Neuronal stem cell (in vitro differentiated cells): ENCODE measurements around the gene XAGE2.
A peak's percentile ranks its signal among the peaks of the same experiment; 100 is the strongest.
"Not testable (repeated sequence)": the region's sequence is repeated elsewhere in the genome, so short reads cannot be mapped to it uniquely, and the experiment has no call there.

Experiments used
- DNase-seq: peaks from one replicate; pipeline ENCODE4 v3.0.0-alpha.2; 2013; ENCODE audit warnings: low spot score
- H2AFZ ChIP-seq: one replicate; pipeline ENCODE4 v1.6.1; 2013; ENCODE audit warnings: mild to moderate bottlenecking, low read length, inconsistent platforms
- H2AK5ac ChIP-seq: 2 replicates; pipeline ENCODE4 v1.6.1; 2013; ENCODE audit warnings: low read depth, mild to moderate bottlenecking, inconsistent platforms, low read length, moderate library complexity, mixed read lengths
- H2BK120ac ChIP-seq: 2 replicates; pipeline ENCODE4 v1.6.1; 2013; ENCODE audit warnings: low read depth, mild to moderate bottlenecking, inconsistent platforms, low read length, moderate library complexity, mixed read lengths
- H2BK12ac ChIP-seq: one replicate; pipeline ENCODE4 v1.6.1; 2013; ENCODE audit warnings: low read length, inconsistent platforms
- H2BK15ac ChIP-seq: 2 replicates; pipeline ENCODE4 v1.6.1; 2013; ENCODE audit warnings: mild to moderate bottlenecking, low read length, inconsistent platforms, mixed read lengths
- H2BK5ac ChIP-seq: one replicate; pipeline ENCODE4 v1.6.1; 2013; ENCODE audit warnings: inconsistent platforms, mild to moderate bottlenecking, low read length, moderate library complexity
- H3K14ac ChIP-seq: one replicate; pipeline ENCODE4 v1.6.1; 2013; ENCODE audit warnings: low read length, inconsistent platforms
- H3K18ac ChIP-seq: 2 replicates; pipeline ENCODE4 v1.6.1; 2013; ENCODE audit warnings: low read length, inconsistent platforms
- H3K23ac ChIP-seq: 2 replicates; pipeline ENCODE4 v1.6.1; 2013; ENCODE audit warnings: low read depth, mild to moderate bottlenecking, mixed read lengths, low read length, inconsistent platforms; ENCODE audit not compliant: poor library complexity
- H3K27ac ChIP-seq: replicated peaks from 3 replicates; pipeline ENCODE4 v1.5.1; 2013; ENCODE audit warnings: low read length, inconsistent platforms
- H3K27me3 ChIP-seq, 3 experiments: 2 replicates each; pipeline ENCODE4 v1.6.1; 2013; ENCODE audit warnings: low read length in 3 of 3, mild to moderate bottlenecking in 2 of 3, inconsistent platforms in 1 of 3, low read depth in 1 of 3, mixed read lengths in 1 of 3, moderate library complexity in 1 of 3; ENCODE audit not compliant: control insufficient read depth in 3 of 3, insufficient read depth in 3 of 3
- H3K36me3 ChIP-seq, 2 donors: replicated peaks in 1 of 2; 2 replicates each; pipeline ENCODE4 v1.6.1; 2013; ENCODE audit warnings: low read length in 2 of 2; ENCODE audit not compliant: control insufficient read depth in 2 of 2, insufficient read depth in 2 of 2
- H3K4ac ChIP-seq: 2 replicates; pipeline ENCODE4 v1.6.1; 2013; ENCODE audit warnings: inconsistent platforms, mild to moderate bottlenecking, low read length, moderate library complexity
- H3K4me1 ChIP-seq, 2 donors: 1 replicate in 1 of 2; 2 replicates in 1 of 2; pipeline ENCODE4 v1.6.1; 2013; ENCODE audit warnings: low read length in 2 of 2, low read depth in 1 of 2; ENCODE audit not compliant: control insufficient read depth in 2 of 2, insufficient read depth in 1 of 2
- H3K4me2 ChIP-seq: one replicate; pipeline ENCODE4 v1.6.1; 2013; ENCODE audit warnings: mild to moderate bottlenecking, low read length, inconsistent platforms; ENCODE audit not compliant: insufficient read depth, poor library complexity, severe bottlenecking
- H3K4me3 ChIP-seq, 2 donors: 2 replicates each; pipeline ENCODE4 v1.5.1; 2013; ENCODE audit warnings: low read length in 2 of 2, mild to moderate bottlenecking in 2 of 2, inconsistent platforms in 1 of 2, moderate library complexity in 1 of 2
- H3K79me1 ChIP-seq: one replicate; pipeline ENCODE4 v1.6.1; 2013; ENCODE audit warnings: low read depth, mild to moderate bottlenecking, inconsistent platforms, low read length, moderate library complexity
- H3K9ac ChIP-seq: one replicate; pipeline ENCODE4 v1.6.1; 2013; ENCODE audit warnings: mild to moderate bottlenecking, low read depth, low read length, inconsistent platforms; ENCODE audit not compliant: poor library complexity
- H3K9me3 ChIP-seq, 2 donors: replicated peaks in 1 of 2; 2 replicates each; pipeline versions ENCODE3 to v1.6.1; 2013; ENCODE audit warnings: low read length in 2 of 2, mild to moderate bottlenecking in 2 of 2, inconsistent platforms in 1 of 2, low read depth in 1 of 2, mixed read lengths in 1 of 2, moderate library complexity in 1 of 2; ENCODE audit not compliant: control insufficient read depth in 2 of 2, insufficient read depth in 1 of 2
- H4K8ac ChIP-seq: one replicate; pipeline ENCODE4 v1.6.1; 2013; ENCODE audit warnings: low read depth, mild to moderate bottlenecking, inconsistent platforms, low read length, moderate library complexity
- H4K91ac ChIP-seq: one replicate; pipeline ENCODE4 v1.6.1; 2013; ENCODE audit warnings: low read length, low read depth, mild to moderate bottlenecking, inconsistent platforms; ENCODE audit not compliant: poor library complexity
- WGBS, 2 donors: extraction: QIAGEN DNeasy Blood & Tissue Kit; methylation state at CpG; one replicate each; pipeline ENCODE4 v1.1.7; 2013; ENCODE audit warnings: missing lambda C conversion rate in 2 of 2, mixed read lengths in 1 of 2; ENCODE audit not compliant: insufficient read length in 2 of 2, insufficient replicate concordance in 1 of 2; ENCODE audit errors: extremely low coverage in 2 of 2; 5-methylcytosine and 5-hydroxymethylcytosine counted together

The XAGE2 gene

DNA sequence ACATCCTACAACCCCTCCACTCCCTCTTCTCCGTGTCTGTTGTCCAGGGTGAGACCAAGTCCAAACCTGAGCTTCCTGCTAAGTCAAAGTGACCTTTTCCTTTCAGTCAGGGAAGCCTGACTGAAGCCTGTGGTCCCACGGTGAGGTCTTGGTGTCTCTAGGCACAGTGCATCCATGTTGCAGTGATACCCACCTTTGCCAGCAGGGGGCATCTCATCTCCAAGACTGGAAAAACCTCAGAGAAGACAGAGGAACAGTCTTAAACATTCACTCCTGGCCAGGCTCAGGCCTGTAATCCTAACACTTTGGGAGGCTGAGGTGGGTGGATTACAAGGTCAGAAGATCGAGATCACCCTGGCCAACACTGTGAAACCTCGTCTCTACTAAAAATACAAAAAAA lies 23.4 kb upstream of the XAGE2 start:
- H3K4me2 ChIP-seq, H3K4me1 ChIP-seq: not testable (repeated sequence)
- WGBS, 2 donors, result no CpG with 5 or more reads among the region's 4 CpGs

DNA sequence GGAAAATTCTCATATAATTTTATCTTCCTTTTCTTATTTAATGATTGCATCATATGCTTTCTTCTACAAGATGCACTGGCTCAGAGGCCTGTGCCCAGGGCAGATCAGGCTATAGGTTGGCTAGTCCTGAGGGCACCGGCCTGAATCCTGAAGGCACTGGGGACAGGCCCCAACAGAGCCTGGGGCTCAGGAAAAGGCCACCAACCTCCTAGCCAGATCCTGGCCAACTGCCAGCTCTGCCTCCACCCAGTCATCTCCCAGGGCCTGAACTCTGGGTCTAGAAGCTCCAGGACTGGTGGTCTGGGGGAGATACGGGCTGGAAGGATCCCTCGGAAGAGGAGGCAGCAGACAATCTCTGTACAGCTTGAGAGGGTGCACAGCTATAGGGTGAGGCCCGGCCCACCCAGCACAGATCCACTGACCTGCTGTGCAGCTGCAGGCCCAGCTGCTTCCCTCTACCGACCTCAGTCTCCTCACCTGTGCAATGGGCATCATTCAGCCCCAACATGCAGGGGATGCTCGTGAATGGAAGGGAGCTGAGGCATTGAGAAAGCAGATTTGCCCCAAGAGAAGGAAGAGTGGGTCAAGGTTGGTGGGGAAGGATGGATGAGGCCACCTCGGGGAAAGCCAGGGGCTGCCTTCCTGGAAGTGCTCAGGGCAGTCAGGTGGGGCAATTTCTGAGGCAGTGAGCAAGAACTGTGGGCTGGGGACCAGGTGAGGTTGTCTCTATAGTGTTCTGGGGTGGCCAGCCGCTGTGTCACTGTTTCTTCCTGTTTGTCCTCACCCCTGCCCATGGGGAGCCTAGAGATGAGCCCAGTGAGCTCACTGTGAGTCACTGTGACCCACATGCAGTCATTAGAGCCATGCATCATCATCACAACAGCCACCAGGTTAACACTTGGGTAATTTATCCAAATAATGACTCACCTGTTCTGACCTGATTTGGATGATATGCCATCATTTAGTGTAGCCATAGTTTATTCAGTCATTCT lies 22.4 kb upstream of the XAGE2 start:
- Histone ChIP-seq H3K27me3 (peaks cover 0 to 3% (median 0%) of the 10 kb centered on the region in 3 experiments), H3K9ac (no peak overlapping the region), H3K9me3 (no peaks in the 10 kb centered on the region), H4K91ac (no peak overlapping the region), H2BK12ac (no peak overlapping the region), H3K14ac (no peak overlapping the region), H3K23ac (no peak overlapping the region), H3K36me3 (no peaks in the 10 kb centered on the region), H3K4me3 (no peak overlapping the region), H2BK120ac (no peak overlapping the region), H4K8ac (no peak overlapping the region), H2AFZ (no peak overlapping the region), H3K18ac (no peak overlapping the region), H2BK15ac (no peak overlapping the region), H3K4me1 (no peaks in the 10 kb centered on the region), H3K4ac (no peak overlapping the region), H3K4me2 (no peak overlapping the region), H2AK5ac (peak overlapping the region; percentile 37), H3K27ac (no peak overlapping the region), H2BK5ac (no peak overlapping the region), H3K79me1 (no peaks in the 10 kb centered on the region)
- no CpG with 5 or more reads among the region's 8 CpGs for WGBS, 2 donors
- no peak for DNase-seq

More for the DNA sequence above, 23.4 kb upstream of the XAGE2 start:
- H2BK12ac ChIP-seq, H3K14ac ChIP-seq, H2BK5ac ChIP-seq, H3K36me3 ChIP-seq, H2BK15ac ChIP-seq, H3K18ac ChIP-seq, H2AK5ac ChIP-seq, H2BK120ac ChIP-seq, H3K4me3 ChIP-seq, H3K4ac ChIP-seq, H3K23ac ChIP-seq, H4K91ac ChIP-seq, H3K79me1 ChIP-seq, H4K8ac ChIP-seq, H3K9me3 ChIP-seq, H3K27me3 ChIP-seq, H2AFZ ChIP-seq, H3K27ac ChIP-seq, H3K9ac ChIP-seq: not testable (repeated sequence)
- DNase-seq, result peak; percentile 17

DNA sequence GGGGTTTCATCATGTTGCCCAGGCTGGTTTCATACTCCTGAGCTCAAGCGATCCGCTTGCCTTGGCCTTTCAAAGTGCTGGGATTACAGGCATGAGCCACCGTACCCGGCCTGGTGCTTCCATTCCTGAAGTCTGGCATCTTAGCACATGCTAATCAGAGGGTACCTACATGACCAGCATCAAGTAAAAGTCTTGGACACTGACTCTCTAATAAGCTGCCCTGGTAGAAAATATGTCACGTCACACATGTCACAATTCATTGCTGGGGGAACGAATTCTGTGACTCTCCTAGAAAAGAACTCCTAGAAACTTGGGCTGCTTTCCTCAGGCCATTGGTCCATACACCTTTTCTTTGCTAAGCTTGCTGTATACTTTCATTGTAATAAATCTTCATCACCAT lies 19.1 kb upstream of the XAGE2 start:
- H2AFZ ChIP-seq, result no peak overlapping the region
- no CpG with 5 or more reads among the region's 6 CpGs for WGBS, 2 donors
- no peak overlapping the region for H3K23ac ChIP-seq
- H2BK12ac ChIP-seq, result no peak overlapping the region
- H3K9me3 ChIP-seq, result no peaks in the 10 kb centered on the region
- no peak overlapping the region for H3K4me2 ChIP-seq
- no peak overlapping the region for H4K91ac ChIP-seq
- no peak overlapping the region for H4K8ac ChIP-seq
- peaks cover 0 to 3% (median 0%) of the 10 kb centered on the region in 3 experiments for H3K27me3 ChIP-seq
- H2BK15ac ChIP-seq, result no peak overlapping the region
- H2BK120ac ChIP-seq, result no peak overlapping the region
- H2AK5ac ChIP-seq, result no peak overlapping the region
- no peak for DNase-seq
- H3K36me3 ChIP-seq, result no peaks in the 10 kb centered on the region
- no peak overlapping the region for H3K9ac ChIP-seq
- H3K14ac ChIP-seq, result no peak overlapping the region
- H2BK5ac ChIP-seq, result no peak overlapping the region
- no peak overlapping the region for H3K4me3 ChIP-seq
- H3K4ac ChIP-seq, result no peak overlapping the region
- no peak overlapping the region for H3K27ac ChIP-seq
- no peaks in the 10 kb centered on the region for H3K4me1 ChIP-seq
- H3K79me1 ChIP-seq, result no peaks in the 10 kb centered on the region
- H3K18ac ChIP-seq, result no peak overlapping the region

DNA sequence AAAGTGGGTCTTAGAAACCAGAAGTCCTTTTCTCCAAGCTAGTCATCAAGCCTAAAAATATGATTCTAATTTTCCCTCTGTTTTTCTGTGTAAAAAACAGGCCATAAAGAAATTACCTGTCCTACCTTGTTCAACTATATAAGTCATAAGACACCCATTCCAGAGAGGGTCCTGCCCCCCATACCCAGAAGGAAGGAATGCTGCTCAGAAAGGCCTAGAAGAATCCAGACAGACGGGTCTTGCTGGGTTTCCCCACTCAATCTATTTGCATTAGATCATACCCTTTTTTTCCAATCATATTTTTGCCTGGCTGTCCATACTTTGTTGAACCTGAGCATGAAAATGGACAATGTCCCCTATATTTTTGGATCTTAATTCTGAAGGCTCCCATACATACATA lies 16.3 kb upstream of the XAGE2 start:
- Histone ChIP-seq H3K4me3 (no peak overlapping the region), H2BK15ac (no peak overlapping the region), H2BK120ac (no peak overlapping the region), H2AK5ac (no peak overlapping the region), H2AFZ (no peak overlapping the region), H3K23ac (no peak overlapping the region), H3K4me2 (no peak overlapping the region), H3K4ac (no peak overlapping the region), H3K27ac (no peak overlapping the region), H2BK12ac (no peak overlapping the region), H2BK5ac (no peak overlapping the region), H3K18ac (no peak overlapping the region), H3K4me1 (no peaks in the 10 kb centered on the region), H3K36me3 (no peaks in the 10 kb centered on the region), H3K14ac (no peak overlapping the region), H4K8ac (no peak overlapping the region), H3K9ac (no peak overlapping the region), H4K91ac (no peak overlapping the region), H3K79me1 (no peaks in the 10 kb centered on the region), H3K27me3 (peaks cover 0 to 3% (median 0%) of the 10 kb centered on the region in 3 experiments), H3K9me3 (no peaks in the 10 kb centered on the region)
- DNase-seq, result no peak
- WGBS, 2 donors, result no CpG with 5 or more reads among the region's 1 CpG
